Measurements from ENCODE around the gene AGMAT. TPM values are rescaled to one million over a fixed set of nuclear protein-coding genes. Genes with fewer than 3 reads are reported as not detected.

AGMAT gene
- total and polyA plus RNA-seq, 9 of the 15 experiments (the other 6 are each of a cell fraction or from before 2014, with no cell fraction given), result not detected

DNA sequence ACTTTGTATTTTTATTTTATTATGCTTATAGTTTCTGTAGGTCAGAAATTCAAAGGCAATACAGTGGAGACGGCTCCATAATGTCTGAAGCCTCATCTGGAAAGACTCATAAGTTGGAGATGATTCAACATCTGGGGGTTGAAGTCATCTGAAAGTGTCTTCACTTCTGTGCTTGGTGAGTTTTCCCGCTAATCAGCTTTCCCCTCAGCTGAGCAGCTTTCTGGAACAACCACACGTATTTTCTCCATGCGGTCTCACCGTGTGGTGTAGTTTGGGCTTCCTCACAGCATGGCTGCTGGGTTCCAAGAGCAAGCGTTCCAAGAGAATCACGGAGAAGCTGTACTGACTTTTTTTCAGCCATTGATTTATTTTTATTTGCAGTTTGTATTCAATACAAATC lies 24.8 kb upstream of the AGMAT start:
- H3K9me3 ChIP-seq (replicated peaks; ENCODE audit: control insufficient read depth, insufficient read depth, low read depth, low read length), result no peaks in the 10 kb centered on the region
- CTCF ChIA-PET (ENCODE audit: low intra/inter-chr PET ratio), result no interaction called here
- 64% methylated on average over 7 of the region's 7 CpGs for WGBS (ENCODE audit: insufficient coverage, low coverage, missing lambda C conversion rate)
- no peaks in the 10 kb centered on the region for H3K36me3 ChIP-seq (ENCODE audit: control insufficient read depth, insufficient read depth, low read length)
- H3K9me1 ChIP-seq (ENCODE audit: control insufficient read depth, insufficient read depth, low read length), result no peaks in the 10 kb centered on the region
- H3K4me3 ChIP-seq, result no peak overlapping the region
- in situ Hi-C loops (cut with MboI), result no loop called here
- no peak for FAIRE-seq
- H2AFZ ChIP-seq (ENCODE audit: low read depth, low read length), result peak overlapping the region; percentile 37
- no peaks in the 10 kb centered on the region for H4K20me1 ChIP-seq (replicated peaks; ENCODE audit: control insufficient read depth, insufficient read depth, low read length)
- ATAC-seq, result no peak
- no peak overlapping the region for H3K9ac ChIP-seq (ENCODE audit: insufficient read depth in 1 of 2, low read depth in 2 of 2, low read length in 2 of 2)
- intact Hi-C loops (cut with micrococcal nuclease), result no loop called here
- peak in 2 of 3 experiments; percentile 15 to 76 for TF ChIP-seq YY1 (IDR thresholded peaks at IDR 0.05; ENCODE audit: borderline replicate concordance in 1 of 3, control insufficient read depth in 1 of 3, extremely low read depth in 1 of 3, insufficient read depth in 3 of 3, insufficient read length in 1 of 3, insufficient replicate concordance in 2 of 3, low read depth in 1 of 3, low read length in 2 of 3)
- no peak for TF ChIP-seq KLF6 (CRISPR knock-in tag; IDR thresholded peaks at IDR 0.05; ENCODE audit: borderline replicate concordance)
- TF ChIP-seq ZBTB33 (CRISPR knock-in tag; IDR thresholded peaks at IDR 0.05), result 0 out of 2 replicates have a peak, but pooled peaks have one; percentile 51
- no peak for TF ChIP-seq DNMT1 (IDR thresholded peaks at IDR 0.05)
- no peak overlapping the region for H3K27ac ChIP-seq (ENCODE audit: extremely low read depth, low read depth, low read length)
- no peaks in the 10 kb centered on the region for H3K27me3 ChIP-seq (ENCODE audit: control insufficient read depth in 2 of 2, insufficient read depth in 2 of 2, low read length in 2 of 2)
- POLR2A ChIA-PET, result no interaction called here
- peaks cover 0 to 1% of the 10 kb centered on the region in 2 experiments; a peak in 1 of 5 replicates for H3K4me1 ChIP-seq (replicated peaks in 1 of 2; ENCODE audit: control insufficient read depth in 2 of 2, insufficient read depth in 2 of 2, low read length in 2 of 2)
- no TSS peak for BruUV-seq (replicated peaks)
- DNase-seq (ENCODE audit: extremely low read depth in 1 of 4, low spot score in 3 of 4), result no peak
- no peaks in the 10 kb centered on the region for H3K79me2 ChIP-seq (ENCODE audit: control insufficient read depth, insufficient read depth, low read length)
- H3K4me2 ChIP-seq (ENCODE audit: insufficient read depth, low read length), result no peak overlapping the region

Measured in K562 (cell line).